HT1080 (cell line): Measurements from ENCODE around the gene TTC3. TPM values are rescaled to one million over a fixed set of nuclear protein-coding genes. Genes with fewer than 3 reads are reported as not detected.

Experiments used
- DNase-seq: peaks from one replicate; pipeline ENCODE4 v3.0.0-alpha.2; 2015; ENCODE audit warnings: low read depth
- total RNA-seq: library from RNA; depleted of rRNA; stranded (reverse); fragments of >200 nt; shearing (Covaris generic); gene quantifications from 2 replicates; pipeline ENCODE4 v1.2.3, GENCODE V29; 2014

The TTC3 gene
- total RNA-seq, 1 experiment from 2014 or later = 65.3 TPM

- DNase-seq = no peak
Observed at GRCh38 chr21:37061926-37062592, 11.0 kb upstream of the TTC3 start.

GRCh38 chr21:37062593-37062935, 10.5 kb upstream of the TTC3 start:
- no peak for DNase-seq

GRCh38 chr21:37063433-37063832, 9.6 kb upstream of the TTC3 start:
- DNase-seq = no peak

GRCh38 chr21:37064841-37065240, 8.2 kb upstream of the TTC3 start:
- no peak for DNase-seq

- no peak for DNase-seq
Observed at GRCh38 chr21:37065561-37066177, 7.4 kb upstream of the TTC3 start.

GRCh38 chr21:37071561-37072273, 1.3 kb upstream of the TTC3 start:
- peak; percentile 23 for DNase-seq

- DNase-seq = peak; percentile 19
Observed at GRCh38 chr21:37072274-37072987, 623 bp upstream of the TTC3 start.

- DNase-seq = no peak
Observed at GRCh38 chr21:37073417-37074196, 553 bp downstream of the TTC3 start.

- DNase-seq = no peak
Observed at GRCh38 chr21:37074197-37074510, 1.1 kb downstream of the TTC3 start.

GRCh38 chr21:37074546-37074945, 1.5 kb downstream of the TTC3 start:
- no peak for DNase-seq

GRCh38 chr21:37075214-37075770, 2.2 kb downstream of the TTC3 start:
- no peak for DNase-seq

- no peak for DNase-seq
Observed at GRCh38 chr21:37076087-37076850, 3.2 kb downstream of the TTC3 start.

GRCh38 chr21:37077403-37077802, 4.3 kb downstream of the TTC3 start:
- no peak for DNase-seq

GRCh38 chr21:37079211-37079824, 6.3 kb downstream of the TTC3 start:
- DNase-seq = peak; percentile 35

- DNase-seq = no peak
Observed at GRCh38 chr21:37082375-37082774, 9.3 kb downstream of the TTC3 start.

GRCh38 chr21:37082856-37083528, 9.9 kb downstream of the TTC3 start:
- no peak for DNase-seq

- DNase-seq = no peak
Observed at GRCh38 chr21:37085726-37086125, 12.7 kb downstream of the TTC3 start.

- DNase-seq = peak; percentile 64
Observed at GRCh38 chr21:37087188-37087587, 14.1 kb downstream of the TTC3 start.

- DNase-seq = no peak
Observed at GRCh38 chr21:37088186-37088735, 15.2 kb downstream of the TTC3 start.
